GM20000 (cell line): ENCODE results near the gene SLC25A26.

Experiments
- DNase-seq: peaks from one replicate; pipeline ENCODE4 v3.0.0; 2012; ENCODE audit warnings: low spot score
- CTCF ChIP-seq: IDR thresholded peaks from 2 replicates; pipeline ENCODE4 v1.5.1; 2012; ENCODE audit warnings: mild to moderate bottlenecking, control low read depth; ENCODE audit errors: extremely low read depth, missing control alignments

The SLC25A26 gene

DNA sequence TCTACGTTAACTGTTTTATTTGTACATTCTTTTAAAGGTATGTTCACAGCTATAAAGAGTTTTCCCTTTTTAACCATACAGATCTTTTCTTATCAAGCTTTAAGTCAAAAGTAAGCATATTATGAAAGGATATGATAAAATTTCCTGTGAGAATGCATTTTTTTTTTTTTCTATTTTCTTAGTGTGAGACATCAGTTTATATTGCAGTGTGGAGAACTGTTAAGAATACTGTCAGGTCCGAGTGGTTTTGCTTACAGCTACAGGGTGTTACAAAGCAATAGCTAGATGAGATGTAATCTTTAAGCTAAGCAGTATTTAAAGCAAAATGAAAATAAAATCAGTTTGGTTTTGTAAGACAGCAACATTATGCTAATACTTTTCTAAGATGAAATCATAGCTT lies 133.2 kb downstream of the SLC25A26 start:
- DNase-seq: no peak
- no peak for TF ChIP-seq CTCF

- DNase-seq: peak; percentile 35
- TF ChIP-seq CTCF: no peak
Measured at GRCh38 chr3:66355394-66355793, 134.6 kb downstream of the SLC25A26 start.

DNA sequence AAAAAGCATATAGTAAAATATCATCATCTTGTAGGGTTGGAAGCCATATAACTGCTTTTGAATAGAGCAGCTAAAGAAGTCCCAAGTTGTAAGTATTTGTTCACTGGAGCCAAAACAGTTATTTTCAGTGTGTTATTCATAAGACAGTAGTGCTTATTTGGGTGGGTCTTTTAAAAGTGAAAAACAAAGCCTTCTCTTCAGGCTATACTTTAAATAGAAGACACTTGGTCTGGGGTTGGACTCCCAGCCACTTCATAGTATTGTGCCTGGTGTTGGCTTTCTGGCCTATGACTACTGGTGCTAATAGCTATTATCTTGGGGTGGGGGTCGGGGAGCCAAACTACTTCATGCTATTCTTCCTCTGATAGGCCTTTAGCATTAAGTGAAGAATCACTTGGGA lies 135.2 kb downstream of the SLC25A26 start:
- DNase-seq: no peak
- no peak for TF ChIP-seq CTCF

DNA sequence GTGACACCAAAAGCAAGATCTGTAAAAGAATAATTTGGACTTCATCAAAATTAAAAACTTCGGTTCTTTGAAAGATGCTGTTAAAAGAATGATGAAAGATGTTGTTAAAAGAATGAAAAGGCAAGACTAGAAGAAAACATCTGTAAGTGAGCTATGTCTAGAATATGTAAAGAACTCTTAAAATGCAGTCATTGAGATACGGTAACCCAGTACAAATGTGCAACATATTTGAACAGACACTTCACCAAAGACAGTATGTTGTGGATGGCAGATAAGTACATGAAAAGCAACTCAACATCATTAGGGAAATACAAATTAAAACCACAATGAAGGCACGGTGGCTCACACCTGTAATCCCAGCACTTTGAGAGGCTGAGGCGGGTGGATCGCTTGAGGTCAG lies 140.6 kb downstream of the SLC25A26 start:
- TF ChIP-seq CTCF: no peak
- DNase-seq: no peak

- no peak for TF ChIP-seq CTCF
- DNase-seq: no peak
Measured at GRCh38 chr3:66362541-66362941, 141.7 kb downstream of the SLC25A26 start.

DNA sequence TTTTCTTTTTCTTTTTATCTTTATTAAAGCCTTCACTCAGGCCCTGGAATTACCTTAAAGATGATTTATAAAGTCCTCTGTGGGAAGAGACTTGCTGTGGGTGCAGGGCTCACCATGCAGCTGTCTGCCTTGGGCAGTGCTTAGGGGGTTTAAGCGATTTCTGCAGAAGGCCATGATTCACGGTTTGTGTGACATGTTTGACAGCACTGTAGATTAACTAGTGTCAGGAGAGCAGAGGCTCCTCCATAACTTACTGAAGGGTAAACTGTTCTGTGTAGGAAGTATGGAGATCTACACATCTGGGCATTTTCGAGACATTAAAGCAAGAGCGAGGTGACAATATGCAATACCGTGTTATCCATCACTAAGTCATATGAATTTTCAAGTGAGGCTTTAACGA lies 142.3 kb downstream of the SLC25A26 start:
- no peak for TF ChIP-seq CTCF
- DNase-seq: no peak

DNA sequence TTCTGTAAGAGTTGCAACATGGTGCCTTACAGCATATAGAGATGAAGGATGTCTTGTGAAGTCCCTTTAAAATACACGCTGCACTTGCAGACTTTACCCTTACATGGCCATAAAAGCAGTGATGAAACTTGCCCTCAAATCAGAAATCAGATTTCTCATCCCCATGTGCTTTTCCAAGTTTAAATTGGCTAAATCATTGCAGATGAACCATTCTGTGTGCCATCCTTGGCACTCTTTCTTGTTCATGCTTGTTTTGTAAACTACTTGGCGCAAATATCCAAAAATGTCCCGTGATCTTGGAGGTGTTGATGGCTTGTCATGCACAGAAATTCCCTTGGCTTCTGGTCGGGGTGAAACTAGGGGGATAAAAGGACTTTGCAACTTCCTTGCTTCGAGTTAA lies 144.3 kb downstream of the SLC25A26 start:
- no peak for TF ChIP-seq CTCF
- no peak for DNase-seq
